GM23338 (cell line): ENCODE data around the gene HNRNPA1. TPM values are rescaled to one million over a fixed set of nuclear protein-coding genes. Genes with fewer than 3 reads are reported as not detected.
A peak's percentile ranks its signal among the peaks of the same experiment; 100 is the strongest.

Experiments used
- ATAC-seq: fragments of 200-7000 bp; cut with Tn5 transposase; 3 replicates; pipeline ENCODE4 v1.9.1; 2020
- DNase-seq: peaks from one replicate; pipeline ENCODE4 v3.0.0-alpha.2; 2015; ENCODE audit warnings: low spot score
- H2AFZ ChIP-seq: fragments of 200-600 bp; sonication (generic); 2 replicates; pipeline ENCODE4 v1.8.0; 2016; ENCODE audit warnings: antibody characterized with exemption, mild to moderate bottlenecking, moderate library complexity
- H3F3A ChIP-seq: fragments of 200-600 bp; sonication (generic); replicated peaks from 2 replicates; pipeline ENCODE4 v1.8.0; 2017; ENCODE audit warnings: antibody characterized with exemption, mixed run types, low read depth
- H3K27ac ChIP-seq: fragments of 200-600 bp; sonication (generic); 2 replicates; pipeline ENCODE4 v1.6.1; 2016; ENCODE audit warnings: low read depth
- H3K27me3 ChIP-seq: fragments of 200-600 bp; sonication (generic); 2 replicates; pipeline ENCODE4 v1.8.0; 2016; ENCODE audit warnings: mild to moderate bottlenecking, mixed run types, moderate library complexity; ENCODE audit not compliant: insufficient read depth
- H3K36me3 ChIP-seq: fragments of 200-600 bp; sonication (generic); 2 replicates; pipeline ENCODE4 v1.8.0; 2016; ENCODE audit warnings: mild to moderate bottlenecking; ENCODE audit not compliant: insufficient read depth
- H3K4me1 ChIP-seq: fragments of 200-600 bp; sonication (generic); 2 replicates; pipeline ENCODE4 v1.8.0; 2016; ENCODE audit warnings: mild to moderate bottlenecking, moderate library complexity; ENCODE audit not compliant: insufficient read depth
- H3K4me2 ChIP-seq: fragments of 200-600 bp; sonication (generic); 2 replicates; pipeline ENCODE4 v1.7.1; 2017; ENCODE audit warnings: mixed run types
- H3K4me3 ChIP-seq: fragments of 200-600 bp; sonication (generic); 2 replicates; pipeline ENCODE4 v1.6.1; 2016; ENCODE audit warnings: mixed run types
- H3K79me2 ChIP-seq: fragments of 200-600 bp; sonication (generic); replicated peaks from 2 replicates; pipeline ENCODE4 v1.8.0; 2017; ENCODE audit warnings: mild to moderate bottlenecking; ENCODE audit not compliant: insufficient read depth
- H3K9me2 ChIP-seq: fragments of 200-600 bp; sonication (generic); 2 replicates; pipeline ENCODE4 v1.8.0; 2017; ENCODE audit not compliant: insufficient read depth
- H4K20me1 ChIP-seq: fragments of 200-600 bp; sonication (generic); replicated peaks from 2 replicates; pipeline ENCODE4 v1.8.0; 2017; ENCODE audit warnings: mild to moderate bottlenecking; ENCODE audit not compliant: insufficient read depth
- H3K27ac Mint-ChIP-seq: 2 replicates; pipeline ENCODE4 v1.8.0; 2020; ENCODE audit warnings: inconsistent platforms, mild to moderate bottlenecking, moderate library complexity, mixed read lengths
- H3K27me3 Mint-ChIP-seq: 3 replicates; pipeline ENCODE4 v1.8.0; 2022; ENCODE audit warnings: low read depth, mild to moderate bottlenecking, moderate library complexity, mixed read lengths, inconsistent platforms; ENCODE audit not compliant: insufficient read depth, poor library complexity
- H3K36me3 Mint-ChIP-seq: 3 replicates; pipeline ENCODE4 v1.8.0; 2021; ENCODE audit warnings: low read depth, mild to moderate bottlenecking, inconsistent platforms, moderate library complexity, mixed read lengths
- H3K4me1 Mint-ChIP-seq: 3 replicates; pipeline ENCODE4 v1.8.0; 2020; ENCODE audit warnings: mild to moderate bottlenecking, inconsistent platforms, mixed read lengths
- H3K4me3 Mint-ChIP-seq: 3 replicates; pipeline ENCODE4 v1.8.0; 2021; ENCODE audit warnings: moderate library complexity, mild to moderate bottlenecking, inconsistent platforms, mixed read lengths
- H3K9me3 Mint-ChIP-seq: 3 replicates; pipeline ENCODE4 v1.8.0; 2020; ENCODE audit warnings: moderate library complexity, mild to moderate bottlenecking, inconsistent platforms, mixed read lengths
- CREB1 ChIP-seq: fragments of 250-450 bp; sonication (Bioruptor Pico); IDR thresholded peaks from 2 replicates; pipeline ENCODE4 v1.5.0; 2020; ENCODE audit warnings: low read depth, mild to moderate bottlenecking, moderate library complexity
- CTCF ChIP-seq, 2 experiments: fragments of 200-600 bp in 1 of 2; sonication (generic) in 1 of 2; conservative IDR thresholded peaks; 2 replicates each; pipeline versions ENCODE4 v1.5.1 to v1.6.1; 2016 to 2017; ENCODE audit warnings: antibody characterized with exemption in 2 of 2, low read depth in 2 of 2, mild to moderate bottlenecking in 2 of 2, moderate library complexity in 1 of 2
- ETS1 ChIP-seq: IDR thresholded peaks from 2 replicates; pipeline ENCODE4 v1.6.1; 2016; ENCODE audit warnings: antibody characterized with exemption
- EZH2 ChIP-seq: fragments of 200-600 bp; sonication (generic); IDR thresholded peaks from one replicate; pipeline ENCODE4 v1.8.0; 2017; ENCODE audit warnings: antibody characterized with exemption, mild to moderate bottlenecking, low read depth; ENCODE audit not compliant: unreplicated experiment
- EZH2phosphoT487 ChIP-seq: fragments of 200-600 bp; sonication (generic); IDR thresholded peaks from one replicate; pipeline ENCODE4 v1.8.1; 2018; ENCODE audit warnings: antibody characterized with exemption; ENCODE audit not compliant: unreplicated experiment
- JUNB ChIP-seq: IDR thresholded peaks from one replicate; pipeline ENCODE4 v1.6.1; 2016; ENCODE audit warnings: antibody characterized with exemption; ENCODE audit not compliant: unreplicated experiment
- POLR2AphosphoS5 ChIP-seq: IDR thresholded peaks from 2 replicates; pipeline ENCODE4 v1.6.1; 2016; ENCODE audit warnings: antibody characterized with exemption, low read depth
- REST ChIP-seq: IDR thresholded peaks from one replicate; pipeline ENCODE4 v1.6.1; 2018; ENCODE audit warnings: antibody characterized with exemption; ENCODE audit not compliant: unreplicated experiment
- STAT1 ChIP-seq: IDR thresholded peaks from one replicate; pipeline ENCODE4 v1.6.1; 2016; ENCODE audit warnings: antibody characterized with exemption; ENCODE audit not compliant: unreplicated experiment
- ZNF114 ChIP-seq: fragments of 250-450 bp; sonication (Bioruptor Pico); IDR thresholded peaks from 2 replicates; pipeline ENCODE4 v1.5.0; 2020; ENCODE audit warnings: mild to moderate bottlenecking, moderate library complexity
- polyA plus RNA-seq: library from polyadenylated mRNA; unstranded; fragments of >200 nt; fragmentation: Nextera tagmentation; extraction: Ambion mirVana; gene quantifications from 2 replicates; pipeline ENCODE4 v1.2.1, GENCODE V29; 2016
- total RNA-seq: library from RNA; depleted of rRNA; stranded (reverse); fragments of >200 nt; shearing (Covaris generic); gene quantifications from 2 replicates; pipeline ENCODE4 v1.2.3, GENCODE V29; 2014

The HNRNPA1 gene
- total and polyA plus RNA-seq, 2 experiments from 2014 or later, result 1,104 to 2,576 TPM

GRCh38 chr12:54298904-54299303 is 18.4 kb downstream of the HNRNPA1 start:
- no peak overlapping the region for H3K27ac Mint-ChIP-seq
- Histone ChIP-seq H3K36me3 (no peaks in the 10 kb centered on the region), H2AFZ (no peak overlapping the region), H3F3A (peaks cover 6% of the 10 kb centered on the region), H3K9me2 (no peaks in the 10 kb centered on the region), H3K27ac (no peak overlapping the region), H3K4me3 (no peak overlapping the region), H3K4me2 (no peak overlapping the region), H4K20me1 (no peaks in the 10 kb centered on the region), H3K79me2 (no peaks in the 10 kb centered on the region), H3K4me1 (peaks cover 38% of the 10 kb centered on the region), H3K27me3 (peaks cover 15% of the 10 kb centered on the region)
- TF ChIP-seq CREB1 (CRISPR knock-in tag), result no peak
- no peak for TF ChIP-seq REST
- no peak for TF ChIP-seq EZH2
- no peak for TF ChIP-seq JUNB
- TF ChIP-seq POLR2AphosphoS5, result no peak
- TF ChIP-seq EZH2phosphoT487, result no peak
- TF ChIP-seq ZNF114 (CRISPR knock-in tag), result no peak
- H3K4me1 Mint-ChIP-seq, result peaks cover 41% of the 10 kb centered on the region
- DNase-seq (no peak), ATAC-seq (no peak)
- H3K4me3 Mint-ChIP-seq, result no peak overlapping the region
- no peaks in the 10 kb centered on the region; the same call in 2 of the 3 replicates for H3K36me3 Mint-ChIP-seq
- peaks cover 17% of the 10 kb centered on the region for H3K27me3 Mint-ChIP-seq
- H3K9me3 Mint-ChIP-seq, result no peaks in the 10 kb centered on the region

DNA sequence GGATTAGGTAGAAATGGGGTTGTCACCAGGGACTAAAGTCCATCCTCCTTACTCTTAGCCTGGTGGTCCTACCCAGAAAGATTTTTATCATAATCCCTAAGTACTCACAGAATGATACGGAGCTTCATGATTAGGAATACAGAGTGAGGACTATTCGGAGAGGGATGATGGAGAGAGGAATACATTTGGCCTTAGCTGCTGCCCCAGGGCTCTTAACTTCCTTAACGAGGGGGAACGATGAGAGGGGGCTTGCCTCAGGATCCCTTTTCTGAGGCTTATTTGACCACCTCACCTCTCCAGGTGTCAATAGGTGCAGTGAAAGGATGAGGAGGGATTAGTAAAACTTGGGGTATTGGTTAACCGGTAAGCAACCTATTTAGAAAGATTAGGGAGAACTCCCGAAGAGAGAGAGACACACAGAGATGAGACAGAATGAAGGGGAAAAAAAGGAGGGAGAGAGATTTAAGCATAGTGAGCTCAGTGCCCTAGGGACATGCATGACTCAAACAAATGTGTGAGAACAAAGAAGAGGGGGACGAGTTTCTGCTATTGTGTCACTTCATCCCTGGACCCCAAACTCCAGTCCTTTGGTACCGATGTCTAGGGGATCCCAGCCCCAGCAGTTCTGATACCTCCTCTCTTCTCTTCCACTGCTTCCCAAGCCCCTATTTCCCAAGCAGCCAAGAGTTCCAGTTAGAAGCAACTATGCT is 19.1 kb downstream of the HNRNPA1 start:
- peak overlapping the region; percentile 71 for H3K4me3 ChIP-seq
- ATAC-seq, result no peak
- H3K36me3 Mint-ChIP-seq, result no peaks in the 10 kb centered on the region; the same call in 2 of the 3 replicates
- TF ChIP-seq CTCF (conservative IDR thresholded peaks at IDR 0.05; ENCODE audit: low read depth in 2 of 2), result no peak
- no peak for TF ChIP-seq STAT1
- TF ChIP-seq JUNB, result no peak
- TF ChIP-seq ZNF114 (CRISPR knock-in tag), result no peak
- no peak for TF ChIP-seq EZH2phosphoT487
- no peak for TF ChIP-seq EZH2
- TF ChIP-seq ETS1, result no peak
- no peak for TF ChIP-seq REST

More for the DNA sequence above, 19.1 kb downstream of the HNRNPA1 start:
- Mint-ChIP-seq H3K9me3 (no peaks in the 10 kb centered on the region), H3K27me3 (peaks cover 17% of the 10 kb centered on the region), H3K4me1 (peaks cover 49% of the 10 kb centered on the region), H3K4me3 (peak overlapping the region; percentile 70), H3K27ac (no peak overlapping the region)
- no peaks in the 10 kb centered on the region for H3K9me2 ChIP-seq
- DNase-seq, result no peak
- H3K36me3 ChIP-seq, result no peaks in the 10 kb centered on the region
- peaks cover 15% of the 10 kb centered on the region for H3K27me3 ChIP-seq
- H3F3A ChIP-seq, result peaks cover 12% of the 10 kb centered on the region
- peak overlapping the region; percentile 99 for H3K4me2 ChIP-seq
- peaks cover 45% of the 10 kb centered on the region for H3K4me1 ChIP-seq
- H3K27ac ChIP-seq, result no peak overlapping the region
- H3K79me2 ChIP-seq, result no peaks in the 10 kb centered on the region
- no peaks in the 10 kb centered on the region for H4K20me1 ChIP-seq
- H2AFZ ChIP-seq, result peak overlapping the region; percentile 96; the same call in 1 of the 2 replicates
